ENCODE data around the gene SCO2. TPM values are rescaled to one million over a fixed set of nuclear protein-coding genes. Genes with fewer than 3 reads are reported as not detected.
A peak's percentile ranks its signal among the peaks of the same experiment; 100 is the strongest.

SCO2 gene
- total and polyA plus RNA-seq, 9 of the 15 experiments (the other 6 are each of a cell fraction or from before 2014, with no cell fraction given) = 0.34 to 4.0 (median 1.1) TPM; not detected in 3

- H3K4me1 ChIP-seq (replicated peaks in 1 of 2; ENCODE audit: control insufficient read depth in 2 of 2, insufficient read depth in 2 of 2, low read length in 2 of 2) = peaks cover 0 to 13% of the 10 kb centered on the region in 2 experiments; a peak in 2 of 5 replicates
- in situ Hi-C loops (cut with MboI) (no loop called here), intact Hi-C loops (cut with micrococcal nuclease) (loop anchor here (5.0 kb wide), 1 partner anchor 34 kb away; the partner anchor contains the start of gene SCO2)
- H3K4me2 ChIP-seq (ENCODE audit: insufficient read depth, low read length) = no peak overlapping the region
- ATAC-seq = no peak
- no TSS peak for BruUV-seq (replicated peaks)
- WGBS (ENCODE audit: insufficient coverage, low coverage, missing lambda C conversion rate) = 64% methylated on average over 7 of the region's 34 CpGs
- no peak overlapping the region for H3K9ac ChIP-seq (ENCODE audit: insufficient read depth in 1 of 2, low read depth in 2 of 2, low read length in 2 of 2)
- no peaks in the 10 kb centered on the region for H3K9me3 ChIP-seq (replicated peaks; ENCODE audit: control insufficient read depth, insufficient read depth, low read depth, low read length)
- no peaks in the 10 kb centered on the region for H4K20me1 ChIP-seq (replicated peaks; ENCODE audit: control insufficient read depth, insufficient read depth, low read length)
- no peak overlapping the region for H3K27ac ChIP-seq (ENCODE audit: extremely low read depth, low read depth, low read length)
- TF ChIP-seq ZEB2 (IDR thresholded peaks at IDR 0.05) (0 out of 2 replicates have a peak, but pooled peaks have one; percentile 20), SMARCB1 (IDR thresholded peaks at IDR 0.05; ENCODE audit: insufficient read length, low read depth) (no peak)
- DNase-seq (ENCODE audit: extremely low read depth in 1 of 4, low spot score in 3 of 4) = no peak
- H3K4me3 ChIP-seq = no peak overlapping the region
- no peaks in the 10 kb centered on the region for H3K27me3 ChIP-seq (ENCODE audit: control insufficient read depth in 2 of 2, insufficient read depth in 2 of 2, low read length in 2 of 2)
- H2AFZ ChIP-seq (ENCODE audit: low read depth, low read length) = no peak overlapping the region
- H3K36me3 ChIP-seq (ENCODE audit: control insufficient read depth, insufficient read depth, low read length) = no peaks in the 10 kb centered on the region
- no peaks in the 10 kb centered on the region for H3K79me2 ChIP-seq (ENCODE audit: control insufficient read depth, insufficient read depth, low read length)
- POLR2A ChIA-PET = no interaction called here
- CTCF ChIA-PET (ENCODE audit: low intra/inter-chr PET ratio) = no interaction called here
- no peaks in the 10 kb centered on the region for H3K9me1 ChIP-seq (ENCODE audit: control insufficient read depth, insufficient read depth, low read length)
- no peak for FAIRE-seq
These were observed 36.3 kb upstream of the SCO2 start for GRCh38 chr22:50561401-50562358.

GRCh38 chr22:50560034-50560433, 34.6 kb upstream of the SCO2 start:
- ATAC-seq (no peak), DNase-seq (ENCODE audit: extremely low read depth in 1 of 4, low spot score in 3 of 4) (no peak), FAIRE-seq (no peak)
- no peaks in the 10 kb centered on the region for H3K9me1 ChIP-seq (ENCODE audit: control insufficient read depth, insufficient read depth, low read length)
- BruUV-seq (replicated peaks) = no TSS peak
- H3K36me3 ChIP-seq (ENCODE audit: control insufficient read depth, insufficient read depth, low read length) = no peaks in the 10 kb centered on the region
- no peak for TF ChIP-seq ZNF224 (CRISPR knock-in tag; IDR thresholded peaks at IDR 0.05)
- no peak overlapping the region for H2AFZ ChIP-seq (ENCODE audit: low read depth, low read length)
- intact Hi-C loops (cut with micrococcal nuclease) = loop anchor here (5.0 kb wide), 1 partner anchor 33 kb away; the partner anchor contains the start of gene SCO2
- H3K27ac ChIP-seq (ENCODE audit: extremely low read depth, low read depth, low read length) = no peak overlapping the region
- in situ Hi-C loops (cut with MboI) = no loop called here
- ChIA-PET CTCF (ENCODE audit: low intra/inter-chr PET ratio) (no interaction called here), POLR2A (interaction anchor here (0.6 to 1.1 kb wide), 2 partner anchors 19 to 45 kb away, joined by 3 read pairs; no protein-coding TSS in a partner anchor)
- no peak overlapping the region for H3K4me3 ChIP-seq
- H3K9ac ChIP-seq (ENCODE audit: insufficient read depth in 1 of 2, low read depth in 2 of 2, low read length in 2 of 2) = no peak overlapping the region
- H3K4me1 ChIP-seq (replicated peaks in 1 of 2; ENCODE audit: control insufficient read depth in 2 of 2, insufficient read depth in 2 of 2, low read length in 2 of 2) = peaks cover 0 to 13% of the 10 kb centered on the region in 2 experiments; a peak in 2 of 5 replicates
- no peaks in the 10 kb centered on the region for H3K27me3 ChIP-seq (ENCODE audit: control insufficient read depth in 2 of 2, insufficient read depth in 2 of 2, low read length in 2 of 2)
- no peaks in the 10 kb centered on the region for H3K79me2 ChIP-seq (ENCODE audit: control insufficient read depth, insufficient read depth, low read length)
- 45% methylated on average over 3 of the region's 3 CpGs for WGBS (ENCODE audit: insufficient coverage, low coverage, missing lambda C conversion rate)
- H3K4me2 ChIP-seq (ENCODE audit: insufficient read depth, low read length) = no peak overlapping the region
- no peaks in the 10 kb centered on the region for H3K9me3 ChIP-seq (replicated peaks; ENCODE audit: control insufficient read depth, insufficient read depth, low read depth, low read length)
- no peaks in the 10 kb centered on the region for H4K20me1 ChIP-seq (replicated peaks; ENCODE audit: control insufficient read depth, insufficient read depth, low read length)
